Neural progenitor cell (in vitro differentiated cells): Measurements from ENCODE around the gene TTC39C. TPM values are rescaled to one million over a fixed set of nuclear protein-coding genes. Genes with fewer than 3 reads are reported as not detected.

ENCODE experiments used
- DNase-seq: peaks from one replicate; pipeline ENCODE4 v3.0.0-alpha.2; 2016; ENCODE audit warnings: low spot score
- H2AFZ ChIP-seq: fragments of 200-600 bp; sonication (generic); replicated peaks from 2 replicates; pipeline ENCODE4 v1.6.1; 2016; ENCODE audit warnings: antibody characterized with exemption
- H3F3A ChIP-seq: fragments of 200-600 bp; sonication (generic); 2 replicates; pipeline ENCODE4 v1.6.1; 2016; ENCODE audit warnings: antibody characterized with exemption, low read depth
- H3K27ac ChIP-seq: fragments of 200-600 bp; sonication (generic); 2 replicates; pipeline ENCODE4 v1.5.1; 2016; ENCODE audit warnings: mild to moderate bottlenecking
- H3K27me3 ChIP-seq: fragments of 200-600 bp; sonication (generic); 2 replicates; pipeline ENCODE4 v1.6.1; 2016; ENCODE audit warnings: mild to moderate bottlenecking, moderate library complexity
- H3K36me3 ChIP-seq: fragments of 200-600 bp; sonication (generic); 2 replicates; pipeline ENCODE4 v1.5.1; 2016
- H3K4me1 ChIP-seq: fragments of 200-600 bp; sonication (generic); 2 replicates; pipeline ENCODE4 v1.6.1; 2016; ENCODE audit warnings: mixed run types
- H3K4me2 ChIP-seq: fragments of 200-600 bp; sonication (generic); 2 replicates; pipeline ENCODE4 v1.6.1; 2016
- H3K4me3 ChIP-seq: fragments of 200-600 bp; sonication (generic); 2 replicates; pipeline ENCODE4 v1.5.1; 2016
- H3K79me2 ChIP-seq: fragments of 200-600 bp; sonication (generic); 2 replicates; pipeline ENCODE4 v1.6.1; 2016; ENCODE audit warnings: low read depth
- H3K9ac ChIP-seq: fragments of 200-600 bp; sonication (generic); 2 replicates; pipeline ENCODE4 v1.6.1; 2016
- H3K9me3 ChIP-seq: fragments of 200-600 bp; sonication (generic); 2 replicates; pipeline ENCODE4 v1.5.1; 2016; ENCODE audit warnings: low read depth
- H4K20me1 ChIP-seq: fragments of 200-600 bp; sonication (generic); 2 replicates; pipeline ENCODE4 v1.6.1; 2016; ENCODE audit warnings: low read depth
- H3K27ac Mint-ChIP-seq: 3 replicates; pipeline ENCODE4 v1.8.0; 2021; ENCODE audit warnings: mixed read lengths
- H3K27me3 Mint-ChIP-seq: 2 replicates; pipeline ENCODE4 v1.8.0; 2022; ENCODE audit warnings: low read depth, mild to moderate bottlenecking, inconsistent platforms, moderate library complexity, mixed read lengths; ENCODE audit not compliant: insufficient read depth
- H3K36me3 Mint-ChIP-seq: 3 replicates; pipeline ENCODE4 v1.8.0; 2021; ENCODE audit warnings: mixed read lengths
- H3K4me1 Mint-ChIP-seq: 3 replicates; pipeline ENCODE4 v1.8.0; 2021; ENCODE audit warnings: mixed read lengths
- H3K4me3 Mint-ChIP-seq: 3 replicates; pipeline ENCODE4 v1.8.0; 2021; ENCODE audit warnings: mild to moderate bottlenecking, moderate library complexity, mixed read lengths
- H3K9me3 Mint-ChIP-seq: 3 replicates; pipeline ENCODE4 v1.8.0; 2020; ENCODE audit warnings: mixed read lengths
- CTCF ChIP-seq: fragments of 200-600 bp; sonication (generic); IDR thresholded peaks from 2 replicates; pipeline ENCODE4 v1.5.1; 2017; ENCODE audit warnings: antibody characterized with exemption, mild to moderate bottlenecking
- EZH2 ChIP-seq: fragments of 200-600 bp; sonication (generic); IDR thresholded peaks from 2 replicates; pipeline ENCODE4 v1.6.1; 2017; ENCODE audit warnings: antibody characterized with exemption, mild to moderate bottlenecking, moderate library complexity
- EZH2phosphoT487 ChIP-seq: fragments of 200-600 bp; sonication (generic); IDR thresholded peaks from 2 replicates; pipeline ENCODE4 v1.6.1; 2017; ENCODE audit warnings: antibody characterized with exemption
- total RNA-seq: library from RNA; depleted of rRNA; stranded (reverse); fragments of >200 nt; gene quantifications from 2 replicates; pipeline ENCODE4 v1.2.3, GENCODE V29; 2015; ENCODE audit warnings: low replicate concordance

The TTC39C gene
- total RNA-seq, 1 donor from 2014 or later, result 27.6 TPM

GRCh38 chr18:24083550-24083949 is 69.0 kb downstream of the TTC39C start:
- Histone ChIP-seq H3F3A (no peaks in the 10 kb centered on the region), H3K27me3 (no peaks in the 10 kb centered on the region), H3K36me3 (no peaks in the 10 kb centered on the region), H3K4me1 (no peaks in the 10 kb centered on the region), H4K20me1 (no peaks in the 10 kb centered on the region), H3K4me2 (no peak overlapping the region), H3K27ac (no peak overlapping the region), H3K4me3 (no peak overlapping the region), H3K79me2 (no peaks in the 10 kb centered on the region), H3K9ac (no peak overlapping the region), H2AFZ (no peak overlapping the region), H3K9me3 (no peaks in the 10 kb centered on the region)
- H3K27me3 Mint-ChIP-seq, result peaks cover 4% of the 10 kb centered on the region
- H3K9me3 Mint-ChIP-seq, result no peaks in the 10 kb centered on the region
- H3K36me3 Mint-ChIP-seq, result peaks cover 4% of the 10 kb centered on the region
- no peak overlapping the region for H3K4me3 Mint-ChIP-seq
- no peak for DNase-seq
- no peak for TF ChIP-seq EZH2
- no peak for TF ChIP-seq CTCF
- no peak for TF ChIP-seq EZH2phosphoT487
- H3K27ac Mint-ChIP-seq, result no peak overlapping the region
- no peaks in the 10 kb centered on the region for H3K4me1 Mint-ChIP-seq

GRCh38 chr18:24086082-24086481 is 71.5 kb downstream of the TTC39C start:
- no peak overlapping the region for H3K27ac ChIP-seq
- Mint-ChIP-seq H3K4me3 (no peak overlapping the region), H3K4me1 (peaks cover 7% of the 10 kb centered on the region), H3K27me3 (peaks cover 4% of the 10 kb centered on the region), H3K36me3 (peaks cover 7% of the 10 kb centered on the region), H3K27ac (no peak overlapping the region), H3K9me3 (no peaks in the 10 kb centered on the region)
- H3K9me3 ChIP-seq, result no peaks in the 10 kb centered on the region
- H3K4me3 ChIP-seq, result no peak overlapping the region
- H3K9ac ChIP-seq, result no peak overlapping the region
- no peaks in the 10 kb centered on the region for H3K36me3 ChIP-seq
- DNase-seq, result no peak
- no peaks in the 10 kb centered on the region for H3K79me2 ChIP-seq
- H4K20me1 ChIP-seq, result no peaks in the 10 kb centered on the region
- H3F3A ChIP-seq, result no peaks in the 10 kb centered on the region
- H3K4me1 ChIP-seq, result no peaks in the 10 kb centered on the region
- TF ChIP-seq EZH2 (no peak), CTCF (no peak), EZH2phosphoT487 (no peak)
- no peak overlapping the region for H2AFZ ChIP-seq
- no peaks in the 10 kb centered on the region for H3K27me3 ChIP-seq
- H3K4me2 ChIP-seq, result no peak overlapping the region

GRCh38 chr18:24089076-24089475 is 74.5 kb downstream of the TTC39C start:
- Histone ChIP-seq H2AFZ (no peak overlapping the region), H3K4me3 (no peak overlapping the region), H3K4me2 (no peak overlapping the region), H4K20me1 (no peaks in the 10 kb centered on the region), H3K9ac (no peak overlapping the region), H3K9me3 (no peaks in the 10 kb centered on the region), H3F3A (no peaks in the 10 kb centered on the region), H3K36me3 (no peaks in the 10 kb centered on the region), H3K27ac (no peak overlapping the region), H3K27me3 (no peaks in the 10 kb centered on the region), H3K79me2 (no peaks in the 10 kb centered on the region), H3K4me1 (no peaks in the 10 kb centered on the region)
- Mint-ChIP-seq H3K27me3 (peaks cover 4% of the 10 kb centered on the region), H3K4me3 (no peak overlapping the region), H3K36me3 (peaks cover 14% of the 10 kb centered on the region), H3K9me3 (no peaks in the 10 kb centered on the region), H3K4me1 (peaks cover 7% of the 10 kb centered on the region), H3K27ac (no peak overlapping the region)
- TF ChIP-seq CTCF (no peak), EZH2 (no peak), EZH2phosphoT487 (no peak)
- no peak for DNase-seq
